ENCODE measurements around the gene GCNT2. TPM values are rescaled to one million over a fixed set of nuclear protein-coding genes. Genes with fewer than 3 reads are reported as not detected.
A peak's percentile ranks its signal among the peaks of the same experiment; 100 is the strongest.
"Not testable (repeated sequence)": the region's sequence is repeated elsewhere in the genome, so short reads cannot be mapped to it uniquely, and the experiment has no call there.

The GCNT2 gene
- total RNA-seq, 1 donor from 2014 or later, result 32.2 TPM

- no peaks in the 10 kb centered on the region for H3K4me1 ChIP-seq
- DNase-seq (no peak), ATAC-seq (no peak)
- H3K36me3 ChIP-seq, result no peaks in the 10 kb centered on the region
- no peaks in the 10 kb centered on the region for H3K27me3 ChIP-seq (ENCODE audit: low read depth)
- H3K4me3 ChIP-seq, result no peak overlapping the region
- TF ChIP-seq CTCF (IDR thresholded peaks at IDR 0.05), result no peak
- H3K27ac ChIP-seq, result no peak overlapping the region
- intact Hi-C loops (cut with DNase I), result no loop called here
- no peaks in the 10 kb centered on the region for H3K9me3 ChIP-seq
Measured at GRCh38 chr6:10644225-10644624, 123.1 kb downstream of the GCNT2 start.

- no peaks in the 10 kb centered on the region for H3K4me1 ChIP-seq
- H3K9me3 ChIP-seq, result no peaks in the 10 kb centered on the region
- ATAC-seq (no peak), DNase-seq (no peak)
- no peak overlapping the region for H3K27ac ChIP-seq
- H3K4me3 ChIP-seq, result no peak overlapping the region
- intact Hi-C loops (cut with DNase I), result no loop called here
- no peaks in the 10 kb centered on the region for H3K27me3 ChIP-seq (ENCODE audit: low read depth)
- H3K36me3 ChIP-seq, result no peaks in the 10 kb centered on the region
- TF ChIP-seq CTCF (IDR thresholded peaks at IDR 0.05), result no peak
Measured at GRCh38 chr6:10655508-10656055, 134.4 kb downstream of the GCNT2 start.

- no peaks in the 10 kb centered on the region for H3K9me3 ChIP-seq
- no peaks in the 10 kb centered on the region for H3K36me3 ChIP-seq
- no peak overlapping the region for H3K27ac ChIP-seq
- ATAC-seq, result no peak
- intact Hi-C loops (cut with DNase I), result no loop called here
- H3K27me3 ChIP-seq (ENCODE audit: low read depth), result no peaks in the 10 kb centered on the region
- peak overlapping the region; percentile 42 for H3K4me3 ChIP-seq
- no peak for TF ChIP-seq CTCF (IDR thresholded peaks at IDR 0.05)
- no peaks in the 10 kb centered on the region for H3K4me1 ChIP-seq
- no peak for DNase-seq
Measured at GRCh38 chr6:10658910-10659698, 138.0 kb downstream of the GCNT2 start.

GRCh38 chr6:10659699-10660348 lies 138.7 kb downstream of the GCNT2 start:
- no peak for TF ChIP-seq CTCF (IDR thresholded peaks at IDR 0.05)
- Histone ChIP-seq H3K9me3 (no peaks in the 10 kb centered on the region), H3K4me3 (peak overlapping the region; percentile 42), H3K4me1 (no peaks in the 10 kb centered on the region), H3K27me3 (ENCODE audit: low read depth) (no peaks in the 10 kb centered on the region), H3K36me3 (no peaks in the 10 kb centered on the region), H3K27ac (no peak overlapping the region)
- intact Hi-C loops (cut with DNase I), result no loop called here
- peak; percentile 45 for DNase-seq
- peak in 1 of 2 donors; percentile 49 for ATAC-seq

GRCh38 chr6:10660431-10661191 lies 139.5 kb downstream of the GCNT2 start:
- H3K4me1 ChIP-seq; H3K27ac ChIP-seq; H3K4me3 ChIP-seq; H3K9me3 ChIP-seq; H3K27me3 ChIP-seq (ENCODE audit: low read depth); DNase-seq; H3K36me3 ChIP-seq; intact Hi-C loops (cut with DNase I); ATAC-seq: not testable (repeated sequence)

All from lower lobe of right lung (tissue), 2 donors.